RKO (cell line): ENCODE results near the gene INAVA.
A peak's percentile ranks its signal among the peaks of the same experiment; 100 is the strongest.

Experiments used
- DNase-seq: peaks from one replicate; pipeline ENCODE4 v3.0.0-alpha.2; 2016; ENCODE audit warnings: low spot score

Gene INAVA

GRCh38 chr1:200894712-200895442 lies at the start of gene INAVA:
INAVA (plus strand) TSS chr1:200894900; CDS start chr1:200898401, 3,501 bp downstream.
- DNase-seq: no peak

- no peak for DNase-seq
Measured at GRCh38 chr1:200845360-200845759, 49.3 kb upstream of the INAVA start.

- DNase-seq: no peak
Measured at GRCh38 chr1:200846398-200846797, 48.3 kb upstream of the INAVA start.

GRCh38 chr1:200849430-200849829 lies 45.3 kb upstream of the INAVA start:
- DNase-seq: no peak

- DNase-seq: no peak
Measured at GRCh38 chr1:200850554-200850953, 44.1 kb upstream of the INAVA start.

GRCh38 chr1:200856716-200857357 lies 37.9 kb upstream of the INAVA start:
- no peak for DNase-seq

GRCh38 chr1:200857804-200858203 lies 36.9 kb upstream of the INAVA start:
- no peak for DNase-seq

- no peak for DNase-seq
Measured at GRCh38 chr1:200861937-200862647, 32.6 kb upstream of the INAVA start.

GRCh38 chr1:200862713-200863415 lies 31.8 kb upstream of the INAVA start:
- DNase-seq: no peak

GRCh38 chr1:200866116-200866515 lies 28.6 kb upstream of the INAVA start:
- DNase-seq: no peak

GRCh38 chr1:200866521-200866920 lies 28.2 kb upstream of the INAVA start:
- DNase-seq: peak; percentile 23

GRCh38 chr1:200867018-200867811 lies 27.5 kb upstream of the INAVA start:
- DNase-seq: no peak

GRCh38 chr1:200869376-200869752 lies 25.3 kb upstream of the INAVA start:
- no peak for DNase-seq

GRCh38 chr1:200869753-200870391 lies 24.8 kb upstream of the INAVA start:
- no peak for DNase-seq

GRCh38 chr1:200872446-200873115 lies 22.1 kb upstream of the INAVA start, which contains the start of gene GPR25:
GPR25 (plus strand) TSS chr1:200872981; CDS start chr1:200873038, 57 bp downstream.
- DNase-seq: no peak

GRCh38 chr1:200873116-200873670 lies 21.5 kb upstream of the INAVA start:
- no peak for DNase-seq

- DNase-seq: no peak
Measured at GRCh38 chr1:200873671-200874397, 20.9 kb upstream of the INAVA start.

- no peak for DNase-seq
Measured at GRCh38 chr1:200874694-200875093, 20.0 kb upstream of the INAVA start.

- DNase-seq: no peak
Measured at GRCh38 chr1:200875416-200875815, 19.3 kb upstream of the INAVA start.
